Measurements from ENCODE around the gene LMOD2.

Gene LMOD2

GRCh38 chr7:123675181-123675473, 19.5 kb downstream of the LMOD2 start:
- no peak overlapping the region for H3K4me3 ChIP-seq (ENCODE audit: low read depth, low read length)
- no peak for TF ChIP-seq CTCF (IDR thresholded peaks at IDR 0.05; ENCODE audit: control insufficient read depth, extremely low read depth, insufficient read depth)
- DNase-seq (ENCODE audit: low read depth): no peak

- TF ChIP-seq CTCF (IDR thresholded peaks at IDR 0.05; ENCODE audit: control insufficient read depth, extremely low read depth, insufficient read depth): no peak
- H3K4me3 ChIP-seq (ENCODE audit: low read depth, low read length): no peak overlapping the region
- no peak for DNase-seq (ENCODE audit: low read depth)
These were observed 21.5 kb downstream of the LMOD2 start for GRCh38 chr7:123677061-123677715.

- DNase-seq (ENCODE audit: low read depth): no peak
- H3K4me3 ChIP-seq (ENCODE audit: low read depth, low read length): no peak overlapping the region
- TF ChIP-seq CTCF (IDR thresholded peaks at IDR 0.05; ENCODE audit: control insufficient read depth, extremely low read depth, insufficient read depth): no peak
These were observed 23.9 kb downstream of the LMOD2 start for GRCh38 chr7:123679614-123680013.

- TF ChIP-seq CTCF (IDR thresholded peaks at IDR 0.05; ENCODE audit: control insufficient read depth, extremely low read depth, insufficient read depth): no peak
- DNase-seq (ENCODE audit: low read depth): no peak
- no peak overlapping the region for H3K4me3 ChIP-seq (ENCODE audit: low read depth, low read length)
These were observed 24.9 kb downstream of the LMOD2 start for GRCh38 chr7:123680580-123680979.

GRCh38 chr7:123681561-123681960, 25.9 kb downstream of the LMOD2 start:
- TF ChIP-seq CTCF (IDR thresholded peaks at IDR 0.05; ENCODE audit: control insufficient read depth, extremely low read depth, insufficient read depth): no peak
- no peak for DNase-seq (ENCODE audit: low read depth)
- no peak overlapping the region for H3K4me3 ChIP-seq (ENCODE audit: low read depth, low read length)

GRCh38 chr7:123682690-123683089, 27.0 kb downstream of the LMOD2 start:
- no peak overlapping the region for H3K4me3 ChIP-seq (ENCODE audit: low read depth, low read length)
- peak; percentile 40; the same call in 1 of the 2 replicates for TF ChIP-seq CTCF (IDR thresholded peaks at IDR 0.05; ENCODE audit: control insufficient read depth, extremely low read depth, insufficient read depth)
- peak; percentile 46 for DNase-seq (ENCODE audit: low read depth)

GRCh38 chr7:123687161-123687560, 31.5 kb downstream of the LMOD2 start:
- TF ChIP-seq CTCF (IDR thresholded peaks at IDR 0.05; ENCODE audit: control insufficient read depth, extremely low read depth, insufficient read depth): no peak
- no peak overlapping the region for H3K4me3 ChIP-seq (ENCODE audit: low read depth, low read length)
- DNase-seq (ENCODE audit: low read depth): no peak
